GM18499 (cell line): ENCODE measurements around the gene ATP5MK.
"Not testable (repeated sequence)": the region's sequence is repeated elsewhere in the genome, so short reads cannot be mapped to it uniquely, and the experiment has no call there.

Experiments used
- ATAC-seq: cut with Tn5 transposase; IDR thresholded peaks from one replicate; pipeline ENCODE4 v1.9.1; 2021; ENCODE audit warnings: moderate number of reproducible peaks; ENCODE audit not compliant: insufficient read depth, unreplicated experiment

The ATP5MK gene

GRCh38 chr10:103397191-103397825, 1.0 kb upstream of the ATP5MK start:
- ATAC-seq, result no peak

GRCh38 chr10:103396789-103397087, 463 bp upstream of the ATP5MK start:
- ATAC-seq, result no peak

- no peak for ATAC-seq
Measured at GRCh38 chr10:103395754-103396066, 565 bp downstream of the ATP5MK start.

GRCh38 chr10:103394180-103394579, 2.1 kb downstream of the ATP5MK start:
- ATAC-seq, result no peak

- ATAC-seq, result peak; percentile 49
Measured at GRCh38 chr10:103382769-103383168, 13.5 kb downstream of the ATP5MK start.

GRCh38 chr10:103374263-103374662, 22.0 kb downstream of the ATP5MK start:
- ATAC-seq, result no peak

GRCh38 chr10:103373544-103373943, 22.7 kb downstream of the ATP5MK start:
- ATAC-seq, result no peak

- ATAC-seq, result peak; percentile 45
Measured at GRCh38 chr10:103367782-103368518, 28.3 kb downstream of the ATP5MK start, which contains the start of gene TAF5. Gene TAF5, plus strand, starts transcription at chr10:103367976. Its CDS starts 14 bp downstream, at chr10:103367990.

- ATAC-seq, result no peak
Measured at GRCh38 chr10:103367379-103367781, 28.9 kb downstream of the ATP5MK start.

GRCh38 chr10:103360791-103361190, 35.5 kb downstream of the ATP5MK start:
- ATAC-seq, result not testable (repeated sequence)

GRCh38 chr10:103359493-103359892, 36.8 kb downstream of the ATP5MK start:
- not testable (repeated sequence) for ATAC-seq

GRCh38 chr10:103355906-103356599, 40.2 kb downstream of the ATP5MK start:
- ATAC-seq, result no peak

GRCh38 chr10:103354567-103354966, 41.7 kb downstream of the ATP5MK start:
- not testable (repeated sequence) for ATAC-seq

GRCh38 chr10:103353281-103353680, 43.0 kb downstream of the ATP5MK start:
- ATAC-seq, result no peak

GRCh38 chr10:103350517-103351260, 45.6 kb downstream of the ATP5MK start, which contains the start of gene PCGF6:
Gene PCGF6, minus strand, starts transcription at chr10:103351140. Its CDS starts 74 bp downstream, at chr10:103351066.
- ATAC-seq, result no peak

- no peak for ATAC-seq
Measured at GRCh38 chr10:103350175-103350516, 46.1 kb downstream of the ATP5MK start.
